H1 (cell line): Measurements from ENCODE around the gene VAV2. TPM values are rescaled to one million over a fixed set of nuclear protein-coding genes. Genes with fewer than 3 reads are reported as not detected.

Experiments used
- CTCF ChIA-PET: fragments of 300-600 bp; sonication (Branson Sonifier 250); formaldehyde crosslinking; loops from one replicate; lab custom pipeline; 2021; ENCODE audit not compliant: partially characterized antibody; lab: Charles Lee
- POLR2A ChIA-PET: fragments of 300-600 bp; sonication (Branson Sonifier 250); formaldehyde crosslinking; loops from one replicate; lab custom pipeline; 2021; ENCODE audit warnings: inconsistent platforms; ENCODE audit not compliant: partially characterized antibody; lab: Charles Lee
- DNase-seq, 2 experiments: peaks; one replicate each; pipeline versions ENCODE4 v3.0.0 to v3.0.0-alpha.2; 2010 to 2022; ENCODE audit warnings: low spot score in 2 of 2, low read depth in 1 of 2, mixed read lengths in 1 of 2
- FAIRE-seq: peaks from 2 replicates; lab custom pipeline; 2011; peaks lifted over from hg19 to GRCh38; lab: Jason Lieb, UNC
- H2AFZ ChIP-seq: 2 replicates; pipeline ENCODE4 v1.8.1; 2012; ENCODE audit warnings: low read length, inconsistent platforms
- H2AK5ac ChIP-seq: 2 replicates; pipeline ENCODE4 v1.6.1; 2013; ENCODE audit warnings: low read depth, low read length
- H2BK120ac ChIP-seq: replicated peaks from 2 replicates; pipeline ENCODE3; 2013; ENCODE audit warnings: low read depth, low read length, inconsistent platforms
- H2BK12ac ChIP-seq: 2 replicates; pipeline ENCODE4 v1.6.1; 2013; ENCODE audit warnings: low read depth, low read length
- H2BK15ac ChIP-seq: 2 replicates; pipeline ENCODE4 v1.6.1; 2013; ENCODE audit warnings: low read length
- H2BK20ac ChIP-seq: 2 replicates; pipeline ENCODE4 v1.6.1; 2013; ENCODE audit warnings: low read length
- H2BK5ac ChIP-seq: 2 replicates; pipeline ENCODE4 v1.6.1; 2013; ENCODE audit warnings: low read depth, low read length
- H3K14ac ChIP-seq: 2 replicates; pipeline ENCODE4 v1.6.1; 2013; ENCODE audit warnings: inconsistent platforms; ENCODE audit not compliant: insufficient read length
- H3K18ac ChIP-seq: 2 replicates; pipeline ENCODE4 v1.6.1; 2013; ENCODE audit warnings: low read length; ENCODE audit errors: extremely low read depth
- H3K23ac ChIP-seq: 2 replicates; pipeline ENCODE4 v1.6.1; 2013; ENCODE audit warnings: inconsistent platforms; ENCODE audit not compliant: insufficient read length
- H3K23me2 ChIP-seq: 2 replicates; pipeline ENCODE4 v1.6.1; 2013; ENCODE audit warnings: low read depth, low read length
- H3K27ac ChIP-seq: 2 replicates; pipeline ENCODE4 v1.6.1; 2011; ENCODE audit warnings: low read depth, low read length, inconsistent platforms
- H3K27me3 ChIP-seq, 4 experiments: replicated peaks in 1 of 4; 1 replicate in 1 of 4; 2 replicates in 3 of 4; pipeline versions ENCODE4 v1.6.1 to v1.8.1; 2011 to 2013; ENCODE audit warnings: low read length in 3 of 4, mild to moderate bottlenecking in 3 of 4, inconsistent platforms in 2 of 4, mixed read lengths in 2 of 4, moderate library complexity in 1 of 4; ENCODE audit not compliant: control insufficient read depth in 3 of 4, insufficient read depth in 3 of 4; ENCODE audit errors: extremely low read depth in 1 of 4
- H3K36me3 ChIP-seq, 4 experiments: 2 replicates each; pipeline versions ENCODE4 v1.6.1 to v1.8.1; 2011 to 2013; ENCODE audit warnings: mild to moderate bottlenecking in 4 of 4, low read length in 3 of 4, moderate library complexity in 2 of 4, control low read depth in 1 of 4, inconsistent platforms in 1 of 4; ENCODE audit not compliant: insufficient read depth in 4 of 4, control insufficient read depth in 2 of 4
- H3K4ac ChIP-seq: replicated peaks from 2 replicates; pipeline ENCODE3; 2013; ENCODE audit warnings: low read length, low read depth, mixed read lengths, inconsistent platforms; ENCODE audit not compliant: insufficient read length
- H3K4me1 ChIP-seq, 4 experiments: replicated peaks in 1 of 4; 1 replicate in 1 of 4; 2 replicates in 3 of 4; pipeline versions ENCODE4 v1.6.1 to v1.8.1; 2011 to 2013; ENCODE audit warnings: low read length in 3 of 4, inconsistent platforms in 2 of 4, mixed read lengths in 1 of 4; ENCODE audit not compliant: insufficient read depth in 4 of 4, control insufficient read depth in 3 of 4
- H3K4me2 ChIP-seq, 2 experiments: 2 replicates each; pipeline versions ENCODE4 v1.6.1 to v1.8.1; 2011 to 2013; ENCODE audit warnings: low read depth in 2 of 2, low read length in 2 of 2, control low read depth in 1 of 2, inconsistent platforms in 1 of 2, mild to moderate bottlenecking in 1 of 2; ENCODE audit not compliant: insufficient read depth in 1 of 2
- H3K4me3 ChIP-seq, 4 experiments: fragments of 200-600, 300-600 bp in 1 of 4; sonication (generic), shearing (Covaris generic), sonication (Bioruptor Twin) in 1 of 4; 2 replicates each; pipeline versions ENCODE4 v1.5.1 to v1.8.1; 2011 to 2016; ENCODE audit warnings: low read length in 4 of 4, low read depth in 3 of 4, control low read depth in 2 of 4, inconsistent platforms in 2 of 4, mild to moderate bottlenecking in 2 of 4, mixed read lengths in 1 of 4, moderate library complexity in 1 of 4; ENCODE audit not compliant: insufficient read depth in 2 of 4; ENCODE audit errors: extremely low read depth in 1 of 4
- H3K56ac ChIP-seq: replicated peaks from 2 replicates; pipeline ENCODE3; 2013; ENCODE audit warnings: low read depth, mild to moderate bottlenecking, mixed read lengths, low read length, inconsistent platforms; ENCODE audit not compliant: insufficient read length
- H3K79me1 ChIP-seq: 2 replicates; pipeline ENCODE4 v1.6.1; 2013; ENCODE audit warnings: low read depth, low read length, control low read depth
- H3K79me2 ChIP-seq, 2 experiments: 2 replicates each; pipeline versions ENCODE4 v1.6.1 to v1.8.1; 2012 to 2013; ENCODE audit warnings: low read length in 2 of 2, mild to moderate bottlenecking in 2 of 2, inconsistent platforms in 1 of 2; ENCODE audit not compliant: insufficient read depth in 2 of 2, control insufficient read depth in 1 of 2
- H3K9ac ChIP-seq, 4 experiments: replicated peaks in 1 of 4; 1 replicate in 1 of 4; 2 replicates in 3 of 4; pipeline versions ENCODE4 v1.6.1 to v1.8.1; 2011 to 2013; ENCODE audit warnings: low read depth in 3 of 4, low read length in 3 of 4, control low read depth in 2 of 4, mild to moderate bottlenecking in 2 of 4, moderate library complexity in 2 of 4, inconsistent platforms in 1 of 4; ENCODE audit errors: extremely low read depth in 1 of 4
- H3K9me3 ChIP-seq, 2 experiments: 2 replicates each; pipeline versions ENCODE4 v1.6.1 to v1.8.1; 2012 to 2013; ENCODE audit warnings: mild to moderate bottlenecking in 2 of 2, moderate library complexity in 2 of 2, control low read depth in 1 of 2, inconsistent platforms in 1 of 2, low read depth in 1 of 2, low read length in 1 of 2, mixed read lengths in 1 of 2; ENCODE audit not compliant: insufficient read depth in 2 of 2
- H4K20me1 ChIP-seq, 2 experiments: replicated peaks in 1 of 2; 2 replicates each; pipeline versions ENCODE3 to v1.8.1; 2011 to 2013; ENCODE audit warnings: inconsistent platforms in 2 of 2, low read length in 2 of 2, mild to moderate bottlenecking in 1 of 2; ENCODE audit not compliant: insufficient read depth in 2 of 2, control insufficient read depth in 1 of 2
- H4K5ac ChIP-seq: 2 replicates; pipeline ENCODE4 v1.6.1; 2013; ENCODE audit warnings: low read length, low read depth, mixed read lengths, inconsistent platforms; ENCODE audit not compliant: insufficient read length
- H4K8ac ChIP-seq: 2 replicates; pipeline ENCODE4 v1.8.0; 2013; ENCODE audit warnings: mild to moderate bottlenecking, moderate library complexity, low read length, inconsistent platforms; ENCODE audit not compliant: insufficient read depth; ENCODE audit errors: extremely low read depth
- H4K91ac ChIP-seq: replicated peaks from 2 replicates; pipeline ENCODE3; 2013; ENCODE audit warnings: low read length, mixed read lengths, inconsistent platforms; ENCODE audit not compliant: insufficient read length
- CEBPB ChIP-seq: IDR thresholded peaks from 2 replicates; pipeline ENCODE4 v1.6.1; 2012; ENCODE audit warnings: low read depth, low read length
- JUND ChIP-seq: IDR thresholded peaks from 2 replicates; pipeline ENCODE4 v1.6.1; 2011; ENCODE audit warnings: mild to moderate bottlenecking, improper control_type of control experiment, low read length
- POU5F1 ChIP-seq: IDR thresholded peaks from 2 replicates; pipeline ENCODE4 v1.6.1; 2011; ENCODE audit warnings: low read depth, mild to moderate bottlenecking, low read length, moderate library complexity
- RAD21 ChIP-seq, 2 experiments: IDR thresholded peaks in 1 of 2; conservative IDR thresholded peaks in 1 of 2; 2 replicates each; pipeline ENCODE4 v1.6.1; 2011; ENCODE audit warnings: low read depth in 2 of 2, low read length in 2 of 2, improper control_type of control experiment in 1 of 2, inconsistent platforms in 1 of 2, mild to moderate bottlenecking in 1 of 2, moderate library complexity in 1 of 2
- RNF2 ChIP-seq: fragments of 200-900, 300-1000 bp; sonication (generic); IDR thresholded peaks from 2 replicates; pipeline ENCODE4 v1.7.1; 2016; ENCODE audit warnings: borderline replicate concordance, low read depth, mild to moderate bottlenecking, antibody characterized with exemption, low read length; ENCODE audit not compliant: poor library complexity, severe bottlenecking; ENCODE audit errors: missing control alignments
- SAP30 ChIP-seq: fragments of 300-600 bp; sonication (generic); IDR thresholded peaks from 2 replicates; pipeline ENCODE4 v1.7.1; 2012; ENCODE audit warnings: low read length, moderate library complexity, mild to moderate bottlenecking, inconsistent platforms; ENCODE audit not compliant: insufficient read depth, insufficient replicate concordance
- SIN3A ChIP-seq, 2 experiments: IDR thresholded peaks in 1 of 2; conservative IDR thresholded peaks in 1 of 2; 2 replicates each; pipeline ENCODE4 v1.6.1; 2011 to 2012; ENCODE audit warnings: low read length in 2 of 2, improper control_type of control experiment in 1 of 2, low read depth in 1 of 2, mild to moderate bottlenecking in 1 of 2
- SIRT6 ChIP-seq: IDR thresholded peaks from one replicate; pipeline ENCODE4 v1.7.1; 2012; ENCODE audit warnings: low read length, inconsistent platforms
- SRF ChIP-seq: IDR thresholded peaks from 2 replicates; pipeline ENCODE4 v1.6.1; 2011; ENCODE audit warnings: mild to moderate bottlenecking, low read depth, low read length, moderate library complexity
- TAF7 ChIP-seq: optimal IDR thresholded peaks from 2 replicates; pipeline ENCODE3; 2011; ENCODE audit warnings: low read depth, mild to moderate bottlenecking, inconsistent platforms, low read length, moderate library complexity, borderline replicate concordance
- TBP ChIP-seq: IDR thresholded peaks from 2 replicates; pipeline ENCODE4 v1.6.1; 2011; ENCODE audit warnings: low read depth, low read length, improper control_type of control experiment
- TCF12 ChIP-seq: IDR thresholded peaks from 2 replicates; pipeline ENCODE4 v1.6.1; 2011; ENCODE audit warnings: low read depth, mild to moderate bottlenecking, low read length
- WGBS, 2 experiments: shearing (Covaris generic) in 1 of 2; methylation state at CpG; one replicate each; pipeline versions ENCODE4 v1.1.6 to v1.1.7; 2013 to 2015; ENCODE audit warnings: low lambda C conversion rate in 2 of 2, mixed read lengths in 2 of 2, inconsistent platforms in 1 of 2, low coverage in 1 of 2, missing lambda C conversion rate in 1 of 2; ENCODE audit not compliant: insufficient replicate concordance in 2 of 2, insufficient coverage in 1 of 2, insufficient read length in 1 of 2; ENCODE audit errors: extremely low coverage in 1 of 2, missing lambda C conversion rate in 1 of 2; 5-methylcytosine and 5-hydroxymethylcytosine counted together
- polyA plus RNA-seq, 7 experiments: library from polyadenylated mRNA; depleted of rRNA in 3 of 7; stranded (reverse) in 5 of 7; unstranded in 2 of 7; fragments of >200 nt in 5 of 7; fragments of 200-250 nt in 2 of 7; gene quantifications; 1 replicate in 5 of 7; 2 replicates in 1 of 7; 4 replicates in 1 of 7; pipeline versions ENCODE4 v1.2.1 to v1.2.3, GENCODE V29; 2011 to 2013; ENCODE audit warnings: missing spikeins in 2 of 7, mixed read lengths in 2 of 7
- total RNA-seq: library from RNA; stranded (reverse); fragmentation: NEBNext Ultra II Directional; extraction: Animal tissue kit (Norgen Biotek cat#: 25700); gene quantifications from 2 replicates; pipeline ENCODE4 v1.2.1, GENCODE V29; 2021

Gene VAV2
- total and polyA plus RNA-seq, 2 of the 8 experiments (the other 6 are each of a cell fraction or from before 2014, with no cell fraction given): 13.6 to 37.6 TPM

DNA sequence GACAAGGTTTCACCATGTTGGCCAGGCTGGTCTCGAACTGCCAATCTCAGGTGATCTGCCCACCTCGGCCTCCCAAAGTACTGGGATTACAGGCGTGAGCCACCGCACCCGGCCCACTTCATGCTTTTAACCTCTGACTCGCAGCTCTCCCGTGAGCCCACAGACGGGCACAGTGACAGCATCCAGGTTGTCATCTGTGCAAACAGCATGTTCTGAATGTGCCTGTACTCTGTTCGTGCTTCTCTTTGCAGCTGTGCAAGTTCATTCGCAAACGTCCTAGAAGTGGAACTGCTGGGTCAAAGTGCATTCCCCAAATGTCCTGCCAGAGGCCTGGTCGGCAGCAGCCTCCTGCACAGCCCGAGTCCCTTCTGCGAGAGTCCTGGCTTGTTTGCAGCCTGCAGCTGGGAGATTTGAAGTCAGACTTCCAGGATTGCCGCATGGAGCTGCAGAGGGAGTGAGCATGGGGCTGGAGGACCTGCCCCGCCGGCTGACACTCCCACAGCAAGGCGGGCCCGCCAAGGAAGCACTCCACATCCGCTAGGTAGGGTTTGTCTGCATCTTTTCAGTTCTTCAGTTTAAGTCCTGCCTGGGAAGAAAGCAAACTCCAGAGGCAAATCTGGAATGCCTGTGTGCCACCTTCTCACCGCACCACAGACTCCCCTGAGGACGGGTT, 36.6 kb upstream of the VAV2 start:
- Histone ChIP-seq H3K27ac (no peak overlapping the region), H3K23me2 (peaks cover 4% of the 10 kb centered on the region), H3K18ac (no peak overlapping the region), H4K5ac (no peak overlapping the region), H3K14ac (no peak overlapping the region), H2BK12ac (no peak overlapping the region), H3K56ac (no peak overlapping the region), H2AK5ac (no peak overlapping the region), H3K4me1 (peaks cover 0 to 4% (median 4%) of the 10 kb centered on the region in 4 experiments; a peak in 5 of 7 replicates), H2BK20ac (no peak overlapping the region), H4K20me1 (peaks cover 0 to 10% of the 10 kb centered on the region in 2 experiments), H3K36me3 (peaks cover 11 to 32% (median 18%) of the 10 kb centered on the region in 4 experiments), H2BK5ac (no peak overlapping the region), H3K79me2 (no peaks in the 10 kb centered on the region), H3K4me2 (no peak overlapping the region), H3K23ac (no peak overlapping the region), H4K8ac (no peak overlapping the region), H3K9me3 (no peaks in the 10 kb centered on the region), H3K79me1 (no peaks in the 10 kb centered on the region), H2AFZ (no peak overlapping the region), H4K91ac (no peak overlapping the region), H2BK120ac (no peak overlapping the region), H3K4ac (no peak overlapping the region), H3K4me3 (no peak overlapping the region), H3K9ac (no peak overlapping the region), H2BK15ac (no peak overlapping the region), H3K27me3 (no peaks in the 10 kb centered on the region)
- DNase-seq (no peak), FAIRE-seq (no peak)
- 94% methylated on average over 22 of the region's 22 CpGs; no CpG with 5 or more reads in 1 of the 2 experiments for WGBS, 2 experiments
- ChIA-PET CTCF (interaction anchor here (0.8 to 1.2 kb wide), 3 partner anchors 16 to 286 kb away, joined by 3 to 8 read pairs (median 3); no protein-coding TSS in a partner anchor), POLR2A (interaction anchor here (1.3 to 2.3 kb wide), 4 partner anchors 11 to 111 kb away, joined by 3 to 11 read pairs (median 3); no protein-coding TSS in a partner anchor)
- no peak for TF ChIP-seq CEBPB
- TF ChIP-seq POU5F1: no peak
- TF ChIP-seq SIN3A (conservative IDR thresholded peaks at IDR 0.05 in 1 of 2, IDR thresholded peaks at IDR 0.05 in 1 of 2; ENCODE audit: low read depth in 1 of 2, low read length in 2 of 2): no peak
- no peak for TF ChIP-seq TBP
- no peak for TF ChIP-seq TCF12
- no peak for TF ChIP-seq RAD21 (IDR thresholded peaks at IDR 0.05 in 1 of 2, conservative IDR thresholded peaks at IDR 0.05 in 1 of 2; ENCODE audit: low read depth in 2 of 2, low read length in 2 of 2)
- TF ChIP-seq TAF7: no peak
- no peak for TF ChIP-seq SAP30
- no peak for TF ChIP-seq SIRT6
- TF ChIP-seq JUND: no peak
- TF ChIP-seq SRF: no peak
- TF ChIP-seq RNF2: no peak
